BLaER1 treated with 17β-estradiol and CSF1 and Interleukin-3, amounts not matched to agents 10 nM and 100 nM (cell line): ENCODE measurements around the gene CDH23.

Experiments used
- H3K27ac ChIP-seq, 11 experiments: shearing (Covaris generic); formaldehyde crosslinking; 2 replicates each; pipeline ENCODE4 v1.8.1; 2022
- H3K27me3 ChIP-seq, 11 experiments: shearing (Covaris generic); formaldehyde crosslinking; 2 replicates each; pipeline ENCODE4 v1.8.1; 2022
- H3K36me3 ChIP-seq, 11 experiments: shearing (Covaris generic); formaldehyde crosslinking; 2 replicates each; pipeline ENCODE4 v1.8.1; 2022
- H3K4me1 ChIP-seq, 10 experiments: shearing (Covaris generic); formaldehyde crosslinking; 2 replicates each; pipeline ENCODE4 v1.8.1; 2022
- H3K4me2 ChIP-seq, 11 experiments: shearing (Covaris generic); formaldehyde crosslinking; 2 replicates each; pipeline ENCODE4 v1.8.1; 2022
- H3K4me3 ChIP-seq, 10 experiments: shearing (Covaris generic); formaldehyde crosslinking; 2 replicates each; pipeline ENCODE4 v1.8.1; 2022
- H3K9ac ChIP-seq, 11 experiments: shearing (Covaris generic); formaldehyde crosslinking; 2 replicates each; pipeline ENCODE4 v1.8.1; 2022
- H3K9me3 ChIP-seq, 11 experiments: shearing (Covaris generic); formaldehyde crosslinking; replicated peaks in 1 of 11; 2 replicates each; pipeline ENCODE4 v1.8.1; 2022
- H4K20me1 ChIP-seq, 11 experiments: shearing (Covaris generic); formaldehyde crosslinking; 2 replicates each; pipeline ENCODE4 v1.8.1; 2022
- Cebpa-rat ChIP-seq, 11 experiments: shearing (Covaris generic); IDR thresholded peaks; 2 replicates each; pipeline ENCODE4 v1.8.1; 2022

The CDH23 gene

GRCh38 chr10:71398976-71399375 lies 2.3 kb downstream of the CDH23 start:
- TF ChIP-seq Cebpa-rat (IDR thresholded peaks at IDR 0.05): no peak
- Histone ChIP-seq H3K36me3 (no peaks in the 10 kb centered on the region), H3K9me3 (no peaks in the 10 kb centered on the region), H3K27ac (no peak overlapping the region), H3K27me3 (peaks cover 46 to 61% (median 52%) of the 10 kb centered on the region in 11 experiments), H3K4me2 (no peak overlapping the region), H3K4me3 (no peak overlapping the region), H4K20me1 (peaks cover 0 to 22% (median 11%) of the 10 kb centered on the region in 11 experiments; a peak in 10 of 22 replicates), H3K4me1 (peaks cover 10 to 24% (median 20%) of the 10 kb centered on the region in 10 experiments), H3K9ac (no peak overlapping the region)

- no peak overlapping the region for H3K27ac ChIP-seq
- no peak overlapping the region for H3K4me3 ChIP-seq
- H3K27me3 ChIP-seq: peaks cover 46 to 58% (median 51%) of the 10 kb centered on the region in 11 experiments
- no peak overlapping the region for H3K9ac ChIP-seq
- H4K20me1 ChIP-seq: peaks cover 0 to 22% (median 11%) of the 10 kb centered on the region in 11 experiments; a peak in 10 of 22 replicates
- peaks cover 10 to 24% (median 20%) of the 10 kb centered on the region in 10 experiments for H3K4me1 ChIP-seq
- H3K9me3 ChIP-seq: no peaks in the 10 kb centered on the region
- H3K4me2 ChIP-seq: no peak overlapping the region
- TF ChIP-seq Cebpa-rat (IDR thresholded peaks at IDR 0.05): no peak
- H3K36me3 ChIP-seq: no peaks in the 10 kb centered on the region
These were observed 3.2 kb downstream of the CDH23 start for GRCh38 chr10:71399946-71400345.

GRCh38 chr10:71401056-71401455 lies 4.3 kb downstream of the CDH23 start:
- H3K36me3 ChIP-seq: no peaks in the 10 kb centered on the region
- H3K27me3 ChIP-seq: peaks cover 36 to 47% (median 41%) of the 10 kb centered on the region in 11 experiments
- peaks cover 0 to 22% (median 11%) of the 10 kb centered on the region in 11 experiments; a peak in 10 of 22 replicates for H4K20me1 ChIP-seq
- no peak overlapping the region for H3K4me2 ChIP-seq
- H3K9ac ChIP-seq: no peak overlapping the region
- H3K27ac ChIP-seq: no peak overlapping the region
- no peak overlapping the region for H3K4me3 ChIP-seq
- peaks cover 10 to 18% (median 16%) of the 10 kb centered on the region in 10 experiments for H3K4me1 ChIP-seq
- TF ChIP-seq Cebpa-rat (IDR thresholded peaks at IDR 0.05): no peak
- no peaks in the 10 kb centered on the region for H3K9me3 ChIP-seq

GRCh38 chr10:71402005-71402404 lies 5.3 kb downstream of the CDH23 start:
- no peaks in the 10 kb centered on the region for H3K36me3 ChIP-seq
- H3K27me3 ChIP-seq: peaks cover 32 to 39% (median 34%) of the 10 kb centered on the region in 11 experiments
- TF ChIP-seq Cebpa-rat (IDR thresholded peaks at IDR 0.05): no peak

GRCh38 chr10:71404503-71405295 lies 8.0 kb downstream of the CDH23 start:
- H3K36me3 ChIP-seq: no peaks in the 10 kb centered on the region
- H3K9ac ChIP-seq: no peak overlapping the region
- H3K4me1 ChIP-seq: peaks cover 0 to 5% (median 0%) of the 10 kb centered on the region in 10 experiments; a peak in 3 of 20 replicates
- peaks cover 5 to 12% (median 7%) of the 10 kb centered on the region in 11 experiments; a peak in 21 of 22 replicates for H3K27me3 ChIP-seq
- H3K4me2 ChIP-seq: no peak overlapping the region
- H3K4me3 ChIP-seq: no peak overlapping the region
- TF ChIP-seq Cebpa-rat (IDR thresholded peaks at IDR 0.05): no peak
- no peak overlapping the region for H3K27ac ChIP-seq
- H4K20me1 ChIP-seq: no peaks in the 10 kb centered on the region; a peak in 1 of 22 replicates
- no peaks in the 10 kb centered on the region for H3K9me3 ChIP-seq

More at GRCh38 chr10:71402005-71402404, 5.3 kb downstream of the CDH23 start:
- Histone ChIP-seq H4K20me1 (peaks cover 0 to 21% (median 10%) of the 10 kb centered on the region in 11 experiments; a peak in 10 of 22 replicates), H3K4me2 (no peak overlapping the region), H3K9me3 (no peaks in the 10 kb centered on the region), H3K4me3 (no peak overlapping the region), H3K9ac (no peak overlapping the region), H3K27ac (no peak overlapping the region), H3K4me1 (peaks cover 10 to 17% (median 11%) of the 10 kb centered on the region in 10 experiments)

GRCh38 chr10:71406878-71407277 lies 10.2 kb downstream of the CDH23 start:
- TF ChIP-seq Cebpa-rat (IDR thresholded peaks at IDR 0.05): peak in 7 of 11 experiments; percentile 13 to 64 (median 49); a peak in 9 of 22 replicates
- Histone ChIP-seq H3K27ac (no peak overlapping the region), H3K4me1 (peaks cover 0 to 5% (median 0%) of the 10 kb centered on the region in 10 experiments; a peak in 3 of 20 replicates), H3K4me2 (no peak overlapping the region), H3K27me3 (no peaks in the 10 kb centered on the region), H3K4me3 (no peak overlapping the region), H3K9ac (no peak overlapping the region), H3K9me3 (peaks cover 12 to 16% (median 15%) of the 10 kb centered on the region in 11 experiments; a peak in 21 of 22 replicates), H3K36me3 (no peaks in the 10 kb centered on the region), H4K20me1 (no peaks in the 10 kb centered on the region)

- Histone ChIP-seq H3K9me3 (peaks cover 12 to 22% (median 19%) of the 10 kb centered on the region in 11 experiments; a peak in 21 of 22 replicates), H3K36me3 (no peaks in the 10 kb centered on the region), H3K27me3 (no peaks in the 10 kb centered on the region)
These were observed 11.9 kb downstream of the CDH23 start for GRCh38 chr10:71408436-71409225.

GRCh38 chr10:71409516-71410104 lies 12.9 kb downstream of the CDH23 start:
- Histone ChIP-seq H3K9ac (no peak overlapping the region), H3K9me3 (peaks cover 12 to 22% (median 19%) of the 10 kb centered on the region in 11 experiments; a peak in 21 of 22 replicates), H3K4me2 (no peak overlapping the region), H3K36me3 (no peaks in the 10 kb centered on the region), H3K4me1 (peaks cover 0 to 5% (median 0%) of the 10 kb centered on the region in 10 experiments; a peak in 3 of 20 replicates), H3K4me3 (no peak overlapping the region), H3K27ac (no peak overlapping the region), H3K27me3 (no peaks in the 10 kb centered on the region), H4K20me1 (no peaks in the 10 kb centered on the region)
- no peak for TF ChIP-seq Cebpa-rat (IDR thresholded peaks at IDR 0.05)

More at GRCh38 chr10:71408436-71409225, 11.9 kb downstream of the CDH23 start:
- H3K4me3 ChIP-seq: no peak overlapping the region
- H3K4me2 ChIP-seq: no peak overlapping the region
- no peak overlapping the region for H3K9ac ChIP-seq
- H4K20me1 ChIP-seq: no peaks in the 10 kb centered on the region
- TF ChIP-seq Cebpa-rat (IDR thresholded peaks at IDR 0.05): no peak
- H3K4me1 ChIP-seq: peaks cover 0 to 5% (median 0%) of the 10 kb centered on the region in 10 experiments; a peak in 3 of 20 replicates
- no peak overlapping the region for H3K27ac ChIP-seq
